ENCODE results near the gene AASDH. TPM values are rescaled to one million over a fixed set of nuclear protein-coding genes. Genes with fewer than 3 reads are reported as not detected.
"Not testable (repeated sequence)": the region's sequence is repeated elsewhere in the genome, so short reads cannot be mapped to it uniquely, and the experiment has no call there.

Gene AASDH
- polyA plus RNA-seq, 10 donors: 9.6 to 14.6 (median 11.9) TPM

DNA sequence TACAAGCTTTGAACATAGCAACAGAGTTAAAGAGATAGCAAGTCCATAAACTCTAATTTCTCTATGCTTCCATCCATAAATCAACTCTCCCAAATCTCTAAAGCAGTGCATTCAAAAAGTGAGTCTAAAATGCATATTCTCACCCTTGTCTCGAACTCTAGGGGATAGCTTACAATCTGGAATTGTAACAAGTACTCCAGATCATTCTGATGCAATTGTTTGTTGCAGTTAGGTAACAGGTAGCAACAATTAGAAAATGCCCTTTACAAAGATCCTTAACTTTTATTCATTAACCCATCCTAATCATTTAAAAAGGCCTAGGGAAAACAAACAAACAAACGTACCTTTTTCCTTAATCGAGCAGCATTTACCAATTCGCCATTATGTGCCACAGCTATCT, 18.9 kb upstream of the AASDH start:
- DNase-seq: no peak

DNA sequence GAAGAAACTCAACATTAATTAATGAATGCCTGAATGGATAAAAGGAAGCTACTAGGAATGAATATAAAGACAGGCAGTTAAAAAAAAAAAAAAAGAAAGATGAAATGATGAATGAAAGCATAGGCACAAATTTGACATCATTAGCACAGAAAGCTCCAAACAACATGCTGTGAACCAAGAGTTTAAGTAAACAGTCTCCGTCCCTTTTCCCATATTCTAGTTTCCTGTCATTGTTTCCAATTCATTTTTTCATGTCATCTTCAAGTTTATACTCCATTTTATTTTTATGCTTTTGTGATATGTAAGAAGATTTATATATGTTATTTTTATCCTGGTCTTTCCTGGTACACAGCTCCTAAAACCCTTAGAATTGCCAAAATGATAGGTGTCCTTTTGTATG, 17.7 kb upstream of the AASDH start:
- DNase-seq: no peak

GRCh38 chr4:56400560-56400959, 13.3 kb upstream of the AASDH start:
- DNase-seq: no peak

DNA sequence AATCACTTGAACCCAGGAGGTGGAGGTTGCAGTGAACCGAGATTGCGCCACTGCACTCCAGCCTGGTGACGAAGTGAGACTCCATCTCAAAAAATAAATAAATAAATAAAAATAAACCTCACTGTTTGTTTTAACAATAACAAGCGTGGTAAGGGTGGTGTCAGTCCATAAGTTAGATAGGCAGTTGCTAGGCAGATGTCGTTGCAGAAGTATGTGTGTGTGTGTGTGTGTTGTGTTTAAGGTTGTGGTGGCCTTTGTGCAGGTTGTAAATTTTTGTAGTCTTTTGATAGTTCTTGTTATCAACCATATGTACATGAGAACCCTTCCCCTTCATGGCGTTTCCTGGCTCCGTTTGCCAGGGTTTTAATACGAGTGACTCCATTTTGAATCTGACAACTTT, 4.0 kb upstream of the AASDH start:
- no peak for DNase-seq

GRCh38 chr4:56389558-56389957, 2.3 kb upstream of the AASDH start:
- no peak for DNase-seq

DNA sequence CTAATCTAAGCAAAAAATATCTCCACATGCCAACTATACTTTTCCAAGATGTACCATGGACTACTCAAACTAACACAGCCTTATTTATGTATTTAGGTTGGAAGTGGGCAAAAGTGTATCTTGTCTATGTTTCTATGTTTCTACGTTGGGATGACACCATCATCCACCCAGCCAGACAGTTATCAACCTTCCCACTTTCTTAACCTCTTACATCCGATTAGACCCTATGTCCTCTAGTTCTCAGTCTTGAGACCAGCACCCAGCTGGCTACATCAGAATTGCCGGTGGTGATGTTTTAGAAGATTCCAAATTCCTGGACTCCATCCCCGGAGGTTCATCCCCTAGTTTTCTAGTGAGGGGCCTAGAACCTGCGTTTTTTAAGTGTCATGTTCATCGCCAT, 1.0 kb upstream of the AASDH start:
- DNase-seq: peak in 2 of 3 donors; percentile 7 to 49

DNA sequence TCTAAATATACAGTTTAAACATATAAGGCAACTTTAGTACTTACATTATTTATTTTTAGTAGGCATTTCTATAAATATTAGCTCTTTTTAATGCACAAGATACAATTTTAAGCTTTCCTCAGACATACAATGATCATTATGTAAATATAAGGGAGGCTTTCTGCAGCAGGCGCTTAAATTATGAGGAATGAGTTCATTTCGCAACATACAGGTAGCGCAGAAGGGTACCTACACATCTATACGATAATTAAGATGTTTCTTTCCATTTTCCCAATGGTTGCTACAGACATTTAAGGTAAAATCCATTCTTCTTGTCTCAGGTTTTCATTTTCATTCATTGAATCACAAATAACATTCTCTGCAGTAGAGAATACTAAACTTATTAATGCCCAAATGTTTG, 1.2 kb downstream of the AASDH start:
- no peak for DNase-seq

- no peak for DNase-seq
These were observed 11.8 kb downstream of the AASDH start for GRCh38 chr4:56375458-56375857.

GRCh38 chr4:56374956-56375355, 12.3 kb downstream of the AASDH start:
- no peak for DNase-seq

GRCh38 chr4:56372774-56373173, 14.5 kb downstream of the AASDH start:
- DNase-seq: no peak

- no peak for DNase-seq
These were observed 15.7 kb downstream of the AASDH start for GRCh38 chr4:56371426-56372220.

GRCh38 chr4:56370377-56370776, 16.9 kb downstream of the AASDH start:
- DNase-seq: no peak

DNA sequence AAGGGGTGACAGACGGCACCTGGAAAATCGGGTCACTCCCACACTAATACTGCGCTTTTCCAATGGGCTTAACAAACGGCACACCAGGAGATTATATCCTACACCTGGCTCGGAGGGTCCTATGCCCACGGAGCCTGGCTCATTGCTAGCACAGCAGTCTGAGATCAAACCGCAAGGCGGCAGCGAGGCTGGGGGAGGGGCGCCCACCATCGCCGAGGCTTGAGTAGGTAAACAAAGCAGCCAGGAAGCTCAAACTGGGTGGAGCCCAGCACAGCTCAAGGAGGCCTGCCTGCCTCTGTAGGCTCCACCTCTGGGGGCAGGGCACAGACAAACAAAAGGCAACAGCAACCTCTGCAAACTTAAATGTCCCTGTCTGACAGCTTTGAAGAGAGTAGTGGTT, 24.3 kb downstream of the AASDH start:
- DNase-seq: not testable (repeated sequence)

DNA sequence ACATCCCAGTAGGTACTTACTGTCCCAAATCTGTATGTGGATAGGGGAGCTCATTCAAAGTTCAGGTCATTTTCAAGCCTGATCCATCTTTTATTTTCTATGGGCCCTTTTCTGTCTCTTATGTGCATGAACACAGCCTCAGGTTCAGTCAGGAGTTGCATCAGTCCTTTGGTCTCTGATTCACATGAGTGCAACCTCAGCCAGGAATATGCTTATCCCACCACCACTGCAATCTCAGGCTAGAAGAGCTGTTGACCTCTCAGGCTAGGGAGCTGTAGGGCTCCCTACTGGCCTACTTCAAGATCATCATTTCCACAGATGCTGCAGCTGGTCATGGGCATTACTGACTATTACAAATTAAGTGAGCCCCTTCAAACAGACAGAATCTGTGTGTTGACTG, 27.2 kb downstream of the AASDH start:
- DNase-seq: no peak

DNA sequence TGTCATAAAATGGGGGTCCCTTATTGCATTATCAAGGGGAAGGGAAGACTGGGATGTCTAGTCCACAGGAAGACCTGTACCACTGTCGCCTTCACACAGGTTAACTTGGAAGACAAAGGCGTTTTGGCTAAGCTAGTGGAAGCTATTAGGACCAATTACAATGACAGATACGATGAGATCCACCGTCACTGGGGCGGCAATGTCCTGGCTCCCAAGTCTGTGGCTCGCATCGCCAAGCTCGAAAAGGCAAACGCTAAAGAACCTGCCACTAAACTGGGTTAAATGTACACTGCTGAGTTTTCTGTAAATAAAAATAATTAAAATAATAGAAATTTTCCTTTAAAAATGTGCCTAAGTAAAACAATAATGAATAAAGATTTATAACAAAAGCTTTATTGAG, 30.6 kb downstream of the AASDH start:
- no peak for DNase-seq

DNA sequence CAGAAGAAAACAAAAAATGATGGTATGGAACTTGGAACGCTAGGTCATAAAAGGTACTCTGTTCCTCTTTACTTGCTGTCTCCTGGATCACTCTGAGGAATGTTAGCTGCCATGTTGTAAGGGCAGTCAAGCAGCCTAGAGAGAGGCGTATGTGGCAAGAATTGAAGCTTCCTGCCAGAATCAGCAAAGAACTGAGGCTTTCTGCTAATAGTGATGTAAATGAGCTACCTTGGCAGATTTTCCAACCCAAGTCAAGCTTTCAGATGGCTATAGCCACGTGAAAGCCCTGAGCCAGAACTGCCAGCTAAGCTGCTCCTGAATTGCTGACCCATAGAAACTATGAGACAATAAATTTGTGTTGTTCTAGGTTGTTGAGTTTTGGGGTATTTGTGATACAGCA, 38.7 kb downstream of the AASDH start:
- no peak for DNase-seq

- DNase-seq: no peak
These were observed 41.8 kb downstream of the AASDH start for GRCh38 chr4:56345458-56345857.

- no peak for DNase-seq
These were observed 44.5 kb downstream of the AASDH start for GRCh38 chr4:56342746-56343145.

GRCh38 chr4:56330691-56331090, 56.6 kb downstream of the AASDH start:
- DNase-seq: no peak

DNA sequence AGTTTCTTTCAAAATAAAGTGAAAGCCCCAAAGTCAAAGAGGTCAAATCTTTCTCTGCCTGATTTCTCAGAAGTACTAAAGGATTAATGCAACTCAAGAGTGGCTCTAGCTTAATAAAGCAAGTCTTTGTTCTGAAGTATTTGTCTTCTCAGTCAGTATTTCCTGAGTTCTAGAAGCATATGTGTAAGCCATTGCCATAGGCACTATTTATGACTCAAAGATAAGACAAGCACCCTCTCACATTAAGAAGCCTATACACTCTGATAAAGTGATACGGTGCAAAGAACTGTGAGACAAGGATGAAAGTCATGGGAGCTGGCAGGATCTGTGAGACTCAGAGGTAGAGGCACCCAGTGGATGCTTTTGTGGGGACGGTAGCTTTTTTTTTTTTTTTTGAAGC, 60.9 kb downstream of the AASDH start:
- no peak for DNase-seq

- no peak for DNase-seq
These were observed 63.2 kb downstream of the AASDH start for GRCh38 chr4:56324011-56324610.

DNA sequence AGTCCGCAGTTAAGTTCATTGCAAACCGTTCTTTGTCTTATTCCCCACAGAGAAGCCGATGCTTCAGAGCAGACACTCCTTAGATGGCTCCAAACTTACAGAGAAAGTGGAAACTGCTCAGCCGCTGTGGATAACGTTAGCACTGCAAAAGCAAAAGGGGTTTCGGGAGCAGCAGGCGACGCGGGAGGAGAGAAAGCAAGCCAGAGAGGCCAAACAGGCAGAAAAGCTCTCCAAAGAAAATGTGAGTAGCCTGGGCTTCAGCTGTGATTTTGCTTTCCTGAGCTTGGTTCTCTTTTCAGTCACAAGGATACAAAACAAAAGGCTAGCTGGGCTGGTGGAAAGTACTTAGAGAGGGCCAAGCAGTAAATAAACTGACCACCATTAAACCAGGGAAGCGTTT, 64.0 kb downstream of the AASDH start:
- DNase-seq: peak in 2 of 3 donors; percentile 18 to 49

GRCh38 chr4:56321251-56321650, 66.0 kb downstream of the AASDH start:
- DNase-seq: peak in 1 of 3 donors; percentile 55

- no peak for DNase-seq
These were observed 67.0 kb downstream of the AASDH start for GRCh38 chr4:56320293-56320692.

All from muscle of back (tissue), 11 donors.